ENCODE results near the gene IFIT2.

The IFIT2 gene

GRCh38 chr10:89279421-89279869 lies 22.4 kb upstream of the IFIT2 start:
- H3K36me3 ChIP-seq (replicated peaks; ENCODE audit: insufficient read depth, low read length): no peaks in the 10 kb centered on the region
- no peak overlapping the region for H3K4me3 ChIP-seq (ENCODE audit: low read length)
- H2AFZ ChIP-seq (ENCODE audit: low read length): no peak overlapping the region
- DNase-seq: no peak
- H3K27me3 ChIP-seq (replicated peaks; ENCODE audit: insufficient read depth, low read length): no peaks in the 10 kb centered on the region
- no peak overlapping the region for H3K4me2 ChIP-seq (ENCODE audit: low read depth, low read length)
- H4K20me1 ChIP-seq (ENCODE audit: insufficient read depth, low read length): no peaks in the 10 kb centered on the region
- H3K79me2 ChIP-seq (ENCODE audit: low read length): no peaks in the 10 kb centered on the region
- no peaks in the 10 kb centered on the region for H3F3A ChIP-seq (ENCODE audit: insufficient read depth, low read length)
- no peak overlapping the region for H3K9ac ChIP-seq (ENCODE audit: low read length)
- no peaks in the 10 kb centered on the region for H3K9me2 ChIP-seq (replicated peaks; ENCODE audit: insufficient read depth, low read length)
- no peak overlapping the region for H3K27ac ChIP-seq (ENCODE audit: low read length)
- H3K9me3 ChIP-seq (replicated peaks; ENCODE audit: insufficient read depth, low read length): no peaks in the 10 kb centered on the region
- TF ChIP-seq EZH2 (optimal IDR thresholded peaks at IDR 0.05; ENCODE audit: low read depth, low read length): no peak
- TF ChIP-seq EZH2phosphoT487 (IDR thresholded peaks at IDR 0.05; ENCODE audit: low read length): no peak
- TF ChIP-seq CTCF (IDR thresholded peaks at IDR 0.05; ENCODE audit: low read length): no peak
- no peaks in the 10 kb centered on the region for H3K4me1 ChIP-seq (ENCODE audit: low read length)

- no peaks in the 10 kb centered on the region for H4K20me1 ChIP-seq (ENCODE audit: insufficient read depth, low read length)
- no peak for DNase-seq
- H3K4me3 ChIP-seq (ENCODE audit: low read length): no peak overlapping the region
- no peaks in the 10 kb centered on the region for H3K36me3 ChIP-seq (replicated peaks; ENCODE audit: insufficient read depth, low read length)
- no peak overlapping the region for H3K4me2 ChIP-seq (ENCODE audit: low read depth, low read length)
- no peaks in the 10 kb centered on the region for H3K79me2 ChIP-seq (ENCODE audit: low read length)
- no peak overlapping the region for H3K27ac ChIP-seq (ENCODE audit: low read length)
- H3K9me3 ChIP-seq (replicated peaks; ENCODE audit: insufficient read depth, low read length): no peaks in the 10 kb centered on the region
- no peak overlapping the region for H3K9ac ChIP-seq (ENCODE audit: low read length)
- no peaks in the 10 kb centered on the region for H3K27me3 ChIP-seq (replicated peaks; ENCODE audit: insufficient read depth, low read length)
- H3K4me1 ChIP-seq (ENCODE audit: low read length): no peaks in the 10 kb centered on the region
- no peak overlapping the region for H2AFZ ChIP-seq (ENCODE audit: low read length)
- H3F3A ChIP-seq (ENCODE audit: insufficient read depth, low read length): no peaks in the 10 kb centered on the region
- TF ChIP-seq EZH2 (optimal IDR thresholded peaks at IDR 0.05; ENCODE audit: low read depth, low read length) (no peak), CTCF (IDR thresholded peaks at IDR 0.05; ENCODE audit: low read length) (no peak), EZH2phosphoT487 (IDR thresholded peaks at IDR 0.05; ENCODE audit: low read length) (no peak)
- no peaks in the 10 kb centered on the region for H3K9me2 ChIP-seq (replicated peaks; ENCODE audit: insufficient read depth, low read length)
Observed at GRCh38 chr10:89280508-89280907, 21.3 kb upstream of the IFIT2 start.

GRCh38 chr10:89281606-89282395 lies 20.0 kb upstream of the IFIT2 start:
- Histone ChIP-seq H2AFZ (ENCODE audit: low read length) (no peak overlapping the region), H3K4me1 (ENCODE audit: low read length) (no peaks in the 10 kb centered on the region), H3K79me2 (ENCODE audit: low read length) (no peaks in the 10 kb centered on the region), H3K9me2 (replicated peaks; ENCODE audit: insufficient read depth, low read length) (no peaks in the 10 kb centered on the region), H3K36me3 (replicated peaks; ENCODE audit: insufficient read depth, low read length) (no peaks in the 10 kb centered on the region), H3K4me3 (ENCODE audit: low read length) (no peak overlapping the region), H4K20me1 (ENCODE audit: insufficient read depth, low read length) (no peaks in the 10 kb centered on the region), H3K9ac (ENCODE audit: low read length) (no peak overlapping the region), H3K27me3 (replicated peaks; ENCODE audit: insufficient read depth, low read length) (no peaks in the 10 kb centered on the region), H3K4me2 (ENCODE audit: low read depth, low read length) (no peak overlapping the region), H3K27ac (ENCODE audit: low read length) (no peak overlapping the region), H3F3A (ENCODE audit: insufficient read depth, low read length) (no peaks in the 10 kb centered on the region), H3K9me3 (replicated peaks; ENCODE audit: insufficient read depth, low read length) (no peaks in the 10 kb centered on the region)
- TF ChIP-seq EZH2 (optimal IDR thresholded peaks at IDR 0.05; ENCODE audit: low read depth, low read length): no peak
- no peak for TF ChIP-seq CTCF (IDR thresholded peaks at IDR 0.05; ENCODE audit: low read length)
- TF ChIP-seq EZH2phosphoT487 (IDR thresholded peaks at IDR 0.05; ENCODE audit: low read length): no peak
- DNase-seq: no peak
